GM21515 (cell line): ENCODE measurements around the gene CFAP90.
A peak's percentile ranks its signal among the peaks of the same experiment; 100 is the strongest.

Experiments used
- ATAC-seq: cut with Tn5 transposase; IDR thresholded peaks from one replicate; pipeline ENCODE4 v1.9.1; 2021; ENCODE audit not compliant: unreplicated experiment

Gene CFAP90

DNA sequence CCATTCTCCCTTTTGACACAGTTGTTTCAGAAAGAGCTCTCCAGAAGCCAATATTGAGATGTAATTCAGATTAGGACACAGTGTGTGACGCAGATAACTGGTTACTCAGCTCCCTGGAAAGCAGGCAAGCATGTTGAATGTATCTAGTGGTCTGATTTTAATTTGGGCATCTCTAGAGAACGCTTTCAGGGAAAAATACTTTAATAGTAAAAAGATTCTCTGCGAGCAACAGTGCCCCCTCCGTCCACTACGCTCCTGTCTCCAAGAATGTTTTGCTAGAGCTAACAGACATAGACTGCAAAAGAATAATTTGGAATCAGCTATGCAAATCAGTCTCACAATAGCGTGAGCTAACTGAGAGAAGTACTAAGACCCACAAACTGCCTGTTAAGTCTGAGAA, 23.3 kb downstream of the CFAP90 start:
- no peak for ATAC-seq

- ATAC-seq = no peak
Observed at GRCh38 chr5:7825630-7826029, 25.3 kb downstream of the CFAP90 start.

DNA sequence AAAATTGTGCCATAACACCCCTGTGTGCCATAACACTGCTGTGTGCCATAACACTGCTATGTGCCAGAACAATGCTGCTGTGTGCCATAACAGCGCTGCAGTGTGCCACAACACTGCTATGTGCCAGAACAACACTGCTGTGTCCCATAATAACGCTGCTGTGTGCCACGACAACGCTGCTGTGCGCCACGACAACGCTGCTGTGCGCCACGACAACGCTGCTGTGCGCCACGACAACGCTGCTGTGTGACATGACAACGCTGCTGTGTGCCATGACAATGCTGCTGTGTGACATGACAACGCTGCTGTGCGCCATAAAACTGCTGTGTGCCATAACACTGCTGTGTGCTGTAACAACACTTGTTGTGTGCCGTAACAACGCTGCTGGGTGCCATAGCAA, 25.9 kb downstream of the CFAP90 start:
- ATAC-seq = no peak

DNA sequence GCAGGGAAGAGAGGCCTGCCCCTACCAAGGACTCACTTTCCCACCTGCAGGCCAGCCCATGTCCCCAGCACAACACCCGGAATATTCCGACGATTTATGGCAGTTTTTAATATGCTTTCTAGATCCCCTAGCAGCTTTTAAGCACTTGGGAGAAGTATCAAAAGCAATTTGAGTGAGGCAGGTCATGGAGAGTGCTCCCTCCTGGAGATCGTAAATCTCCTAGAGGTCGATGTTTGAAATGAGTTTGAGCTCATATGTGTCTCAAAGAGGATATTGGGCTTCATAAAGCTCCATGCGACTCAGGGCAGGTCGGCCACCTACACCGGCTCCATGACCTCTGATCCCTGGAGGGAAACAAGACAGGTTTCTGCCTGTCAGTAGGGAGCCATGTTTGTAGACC, 27.3 kb downstream of the CFAP90 start:
- ATAC-seq = no peak

- no peak for ATAC-seq
Observed at GRCh38 chr5:7822449-7822848, 28.5 kb downstream of the CFAP90 start.

DNA sequence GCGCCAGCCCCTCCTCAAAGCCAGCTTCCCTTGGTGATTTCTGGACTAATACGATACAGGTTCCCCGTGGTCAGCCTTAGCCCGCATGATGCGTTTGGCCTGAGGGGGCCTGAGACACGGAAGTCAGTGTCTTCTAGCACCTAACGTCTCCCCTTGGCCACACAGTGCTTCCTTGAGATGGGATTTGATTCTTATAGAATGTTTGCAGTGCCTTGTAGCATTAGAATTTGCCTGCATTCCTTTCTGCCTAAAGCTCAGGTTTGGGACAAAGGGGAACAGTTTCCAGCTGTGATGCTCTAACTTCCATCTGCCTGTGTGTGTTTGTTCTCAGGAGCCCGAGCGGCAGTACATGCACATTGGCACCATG, 34.4 kb downstream of the CFAP90 start:
- no peak for ATAC-seq

- ATAC-seq = peak; percentile 93
Observed at GRCh38 chr5:7815892-7816534, 34.9 kb downstream of the CFAP90 start.

DNA sequence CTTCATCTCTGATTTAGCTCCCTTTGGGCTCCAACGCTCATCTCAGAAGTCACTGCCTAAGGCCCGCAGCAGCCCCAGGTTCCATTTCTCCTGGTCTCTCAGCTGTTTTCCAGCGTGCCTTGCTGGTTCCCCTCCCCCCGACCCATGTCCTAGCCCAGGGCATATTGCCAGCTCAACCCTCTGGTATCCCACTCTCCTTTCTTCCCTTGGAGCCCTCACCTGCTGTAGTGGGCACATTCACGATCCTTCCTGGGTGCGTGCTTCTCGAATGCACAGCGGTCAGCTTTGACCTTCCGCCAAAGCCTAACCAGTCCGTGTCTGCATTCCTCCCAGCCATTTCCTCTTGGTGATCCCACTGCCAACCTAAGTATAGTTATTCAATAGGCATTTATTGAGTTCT, 36.1 kb downstream of the CFAP90 start:
- no peak for ATAC-seq

DNA sequence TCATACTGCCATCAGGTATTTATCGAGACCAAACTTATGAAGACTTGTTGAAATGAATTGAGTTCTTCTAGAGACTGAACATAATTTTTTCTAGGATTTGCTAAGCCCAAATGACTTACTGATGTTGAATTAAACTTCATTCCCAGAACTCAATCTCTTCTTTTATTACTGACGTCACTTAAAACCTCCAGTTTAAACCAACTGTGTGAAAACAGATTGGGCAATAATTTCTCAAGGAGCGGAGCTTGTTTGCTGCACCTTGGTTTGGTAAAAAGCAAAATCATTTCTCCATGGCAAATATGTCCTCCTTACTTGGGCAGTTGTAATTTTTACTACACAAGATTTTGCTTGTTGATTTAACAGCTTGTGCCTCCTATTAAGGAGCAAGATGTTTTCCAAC, 37.4 kb downstream of the CFAP90 start:
- ATAC-seq = no peak

DNA sequence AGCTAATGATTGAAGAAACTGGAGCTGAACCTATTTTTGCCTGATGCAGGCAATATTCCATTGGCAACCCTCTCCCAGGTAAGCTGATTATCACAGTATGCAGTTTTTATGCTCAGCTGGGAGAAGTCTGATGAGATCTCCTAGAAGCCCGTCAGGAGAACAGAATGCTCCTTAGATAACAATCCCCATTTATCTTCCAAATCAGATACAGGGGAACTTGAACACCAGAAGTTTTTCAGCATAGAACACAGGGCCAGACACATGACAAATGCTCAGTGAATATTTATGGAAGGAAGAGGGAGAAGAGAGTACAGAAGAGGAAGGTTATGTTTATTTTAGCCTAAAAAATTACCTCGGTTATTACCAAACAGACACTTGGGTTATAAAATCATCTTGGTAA, 37.9 kb downstream of the CFAP90 start:
- ATAC-seq = no peak

DNA sequence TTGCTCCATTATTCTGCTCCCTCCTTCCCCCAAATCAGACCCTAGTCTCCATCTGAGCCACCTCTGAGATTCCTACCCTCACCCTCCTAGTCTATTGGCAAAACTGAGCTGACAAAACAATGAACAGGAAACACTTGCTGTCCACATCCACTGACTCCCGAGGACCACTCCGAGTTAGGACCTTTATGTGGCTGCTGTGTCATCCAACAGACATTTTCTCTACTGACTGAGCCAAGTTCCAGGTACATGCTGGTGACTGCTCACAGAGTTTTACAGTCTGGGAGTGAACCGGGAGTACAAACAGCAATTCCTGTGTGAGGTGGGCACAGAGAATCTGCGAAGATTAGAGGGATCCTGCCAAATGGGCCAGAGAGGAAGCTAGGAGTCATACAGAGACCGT, 39.2 kb downstream of the CFAP90 start:
- no peak for ATAC-seq

DNA sequence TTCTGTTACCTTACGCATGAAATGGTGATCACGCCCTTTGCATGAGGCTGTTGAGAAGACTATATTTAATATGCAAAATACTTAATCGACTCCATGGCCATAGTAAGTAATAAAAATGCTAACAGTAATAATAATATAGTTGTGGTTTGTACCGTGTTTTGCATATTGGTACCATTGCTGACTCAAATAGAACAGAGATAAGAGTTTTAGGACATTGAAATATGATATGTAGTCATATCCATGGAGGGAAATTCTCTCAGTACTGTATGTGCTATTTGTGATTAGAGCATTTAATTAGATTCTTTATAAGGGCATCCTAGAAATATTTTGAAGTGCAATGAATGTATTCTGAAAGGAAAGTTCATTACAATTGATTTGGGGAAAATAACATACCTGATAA, 41.9 kb downstream of the CFAP90 start:
- ATAC-seq = no peak

DNA sequence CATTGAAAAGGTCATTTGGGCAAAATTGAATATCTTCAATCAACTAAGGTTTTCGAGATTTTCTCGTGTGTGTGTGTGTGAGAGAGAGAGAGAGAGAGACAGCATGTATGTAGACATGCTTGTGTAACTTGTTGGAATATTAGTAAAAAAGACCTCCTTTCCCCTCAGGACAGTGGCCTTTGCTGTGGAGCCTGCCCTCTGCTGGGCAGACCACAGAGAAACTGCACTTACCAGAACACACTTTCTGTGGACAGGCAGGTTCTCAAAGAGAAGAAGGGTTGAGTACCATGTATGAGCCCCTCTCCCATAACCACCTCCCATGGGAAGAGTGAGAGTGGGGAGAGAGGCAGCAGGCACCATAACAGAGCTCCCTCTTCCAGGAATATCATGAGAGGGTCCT, 45.6 kb downstream of the CFAP90 start:
- ATAC-seq = no peak

GRCh38 chr5:7803937-7804336, 47.0 kb downstream of the CFAP90 start:
- ATAC-seq = no peak

GRCh38 chr5:7802855-7803254, 48.1 kb downstream of the CFAP90 start:
- ATAC-seq = no peak

DNA sequence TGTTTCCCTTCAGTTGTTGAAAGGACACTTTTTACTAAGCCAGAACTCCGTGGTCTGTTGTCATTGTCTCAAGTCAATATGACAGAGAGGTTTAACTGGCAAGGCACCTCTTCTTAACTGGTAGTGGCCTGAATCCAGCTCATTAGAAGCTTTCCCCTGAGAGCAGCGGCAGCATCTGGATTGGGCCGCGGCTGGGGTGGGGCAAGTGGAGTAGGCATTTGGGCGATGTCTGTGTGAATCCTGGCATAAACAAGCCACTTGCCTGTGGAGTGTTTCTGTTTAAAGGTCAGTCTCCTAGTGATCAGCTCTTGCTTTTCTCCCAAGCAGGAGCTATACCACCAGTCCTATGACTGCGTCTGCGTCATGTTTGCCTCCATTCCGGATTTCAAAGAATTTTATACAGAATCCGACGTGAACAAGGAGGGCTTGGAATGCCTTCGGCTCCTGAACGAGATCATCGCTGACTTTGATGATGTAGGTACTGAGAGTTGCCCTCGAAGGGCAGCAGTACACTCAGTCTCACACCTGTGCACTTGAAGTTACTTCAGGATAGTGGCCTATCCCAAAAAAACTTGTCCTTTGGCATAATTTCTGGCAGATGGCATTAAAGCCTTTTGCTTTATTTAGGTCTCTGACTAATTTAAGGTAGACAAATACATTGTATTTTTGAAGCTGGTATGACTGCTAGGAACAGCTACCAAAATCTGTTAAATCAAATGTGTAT, 48.9 kb downstream of the CFAP90 start:
- ATAC-seq = no peak

DNA sequence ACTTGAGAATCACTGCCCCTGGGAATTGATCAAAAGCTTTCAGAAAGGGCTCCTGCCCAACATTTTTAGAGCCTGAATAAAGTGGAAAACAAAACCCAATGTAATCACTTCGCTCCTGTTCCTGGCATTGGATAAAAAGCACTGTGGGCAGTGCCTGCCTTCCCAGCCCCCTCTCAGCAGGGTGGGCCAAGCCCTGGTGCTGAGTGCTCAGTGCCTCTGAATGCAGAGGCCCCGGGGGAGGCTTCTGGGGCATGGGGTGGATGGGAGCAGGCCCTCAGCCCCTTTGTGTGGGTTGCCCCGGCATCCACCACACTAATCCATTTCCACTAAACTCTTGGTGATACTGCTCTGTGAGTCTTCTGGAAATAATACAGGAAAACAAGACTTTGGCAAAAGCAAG, 55.6 kb downstream of the CFAP90 start:
- no peak for ATAC-seq

DNA sequence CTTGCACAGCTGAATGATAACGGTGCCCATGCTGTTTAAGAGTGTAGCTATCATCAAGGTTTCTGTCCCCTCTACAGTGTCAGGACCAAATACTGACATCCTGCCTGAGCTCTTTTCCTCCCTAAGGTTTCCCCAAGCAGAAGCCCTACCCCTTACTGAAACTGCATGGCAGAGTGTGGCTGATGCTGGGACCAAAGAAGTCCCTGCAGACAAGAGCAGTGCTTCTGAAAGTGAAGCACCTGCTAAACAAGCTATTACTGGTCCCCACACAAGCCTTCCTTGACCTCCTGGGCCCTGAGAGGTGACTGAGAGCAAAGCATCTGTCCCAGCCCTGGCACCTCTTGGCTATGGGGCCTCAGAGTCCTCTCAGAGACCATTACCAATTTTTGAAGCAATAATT, 56.1 kb downstream of the CFAP90 start:
- ATAC-seq = peak; percentile 64

DNA sequence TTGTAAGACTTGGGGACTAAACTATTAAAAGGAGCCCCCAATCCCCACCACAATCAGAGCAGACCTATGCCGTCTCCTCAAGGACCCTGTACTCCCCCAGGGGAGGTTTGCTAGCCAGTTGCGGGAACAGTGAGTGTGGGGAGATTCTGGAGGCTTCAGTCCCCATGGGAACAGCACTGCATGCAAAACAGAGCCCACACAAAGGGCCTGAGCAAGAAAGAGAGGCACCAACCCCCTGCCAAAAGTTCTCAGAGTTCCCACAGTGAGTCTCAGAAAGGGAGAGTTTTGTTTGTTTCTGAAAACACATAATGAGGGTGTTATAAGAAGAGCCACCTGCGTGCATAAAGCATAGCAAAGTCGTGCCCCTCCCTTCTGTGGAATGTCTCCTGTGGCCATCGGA, 56.6 kb downstream of the CFAP90 start:
- peak; percentile 77 for ATAC-seq

DNA sequence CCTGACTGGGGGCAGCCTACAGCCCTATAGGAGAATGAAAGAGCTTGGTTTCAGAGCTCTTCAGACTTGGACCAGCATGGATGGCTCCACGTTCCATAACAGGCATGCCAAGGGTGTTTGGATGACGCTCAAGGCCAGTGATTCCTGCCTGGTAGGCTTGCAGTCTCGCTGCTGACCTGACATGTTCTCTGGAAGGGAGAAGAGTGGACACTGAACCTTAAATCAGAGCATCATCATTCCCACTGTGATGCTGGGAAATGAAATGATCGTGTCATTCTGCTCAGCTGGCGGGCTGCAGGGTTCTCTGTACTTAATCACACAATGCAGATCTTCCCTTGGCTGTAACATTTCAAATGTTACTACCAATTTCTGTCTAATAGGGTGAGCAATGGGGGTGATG, 57.0 kb downstream of the CFAP90 start:
- no peak for ATAC-seq

DNA sequence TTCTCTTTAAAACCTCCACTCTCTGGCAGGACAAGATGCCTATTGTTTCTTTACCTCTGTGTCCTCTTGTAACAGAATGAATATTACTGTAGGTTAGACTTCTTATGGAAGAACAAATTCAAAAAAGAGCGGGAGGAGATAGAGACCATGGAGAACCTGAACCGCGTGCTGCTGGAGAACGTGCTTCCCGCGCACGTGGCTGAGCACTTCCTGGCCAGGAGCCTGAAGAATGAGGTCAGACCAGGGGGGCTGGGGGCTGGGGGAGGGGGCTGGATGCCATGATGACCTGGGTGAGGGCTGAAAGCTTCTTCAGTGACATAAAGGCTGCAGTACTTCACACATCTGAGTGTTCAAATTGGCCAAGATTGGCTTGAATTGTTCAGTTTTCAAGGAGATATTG, 61.4 kb downstream of the CFAP90 start:
- no peak for ATAC-seq

- no peak for ATAC-seq
Observed at GRCh38 chr5:7787770-7788169, 63.2 kb downstream of the CFAP90 start.
